T-cell (primary cell): ENCODE data around the gene AGFG2. TPM values are rescaled to one million over a fixed set of nuclear protein-coding genes. Genes with fewer than 3 reads are reported as not detected.
A peak's percentile ranks its signal among the peaks of the same experiment; 100 is the strongest.

Experiments used
- ATAC-seq, 4 experiments: fragments of 200-7000 bp in 3 of 4; fragments of 150-1000 bp in 1 of 4; cut with Tn5 transposase; replicated peaks in 1 of 4; 1 replicate in 3 of 4; 2 replicates in 1 of 4; pipeline ENCODE4 v1.10.0; 2021; ENCODE audit warnings: moderate library complexity in 3 of 4, mild to moderate bottlenecking in 2 of 4, moderate number of reproducible peaks in 1 of 4
- CTCF ChIA-PET, 2 donors: fragments of 300-600 bp; sonication (Branson Sonifier 250); formaldehyde crosslinking; loops; one replicate each; lab custom pipeline; 2022; ENCODE audit warnings: antibody characterized with exemption in 2 of 2; lab: Charles Lee
- POLR2A ChIA-PET, 2 donors: fragments of 300-600 bp; sonication (Branson Sonifier 250); formaldehyde crosslinking; loops; one replicate each; lab custom pipeline; 2022; ENCODE audit warnings: antibody characterized with exemption in 2 of 2; lab: Charles Lee
- DNase-seq, 35 experiments: peaks; one replicate each; pipeline versions ENCODE4 v3.0.0 to v3.0.0-alpha.2; 2013 to 2023
- H3K27ac ChIP-seq: one replicate; pipeline ENCODE4 v1.5.1; 2013; ENCODE audit warnings: low read length
- H3K27me3 ChIP-seq, 2 experiments: replicated peaks in 1 of 2; 1 replicate in 1 of 2; 2 replicates in 1 of 2; pipeline versions ENCODE4 v1.6.1 to v1.7.0; 2013; ENCODE audit warnings: low read length in 1 of 2, mixed read lengths in 1 of 2; ENCODE audit not compliant: control insufficient read depth in 2 of 2, insufficient read depth in 2 of 2; ENCODE audit errors: extremely low read depth in 1 of 2
- H3K36me3 ChIP-seq, 2 donors: 1 replicate in 1 of 2; 2 replicates in 1 of 2; pipeline versions ENCODE4 v1.6.1 to v1.7.0; 2013; ENCODE audit warnings: low read length in 1 of 2; ENCODE audit not compliant: control insufficient read depth in 2 of 2, insufficient read depth in 1 of 2; ENCODE audit errors: extremely low read depth in 1 of 2
- H3K4me1 ChIP-seq, 2 experiments: 1 replicate in 1 of 2; 2 replicates in 1 of 2; pipeline versions ENCODE4 v1.6.1 to v1.7.0; 2013; ENCODE audit warnings: low read length in 2 of 2, mixed read lengths in 1 of 2; ENCODE audit not compliant: insufficient read depth in 2 of 2, control insufficient read depth in 1 of 2; ENCODE audit errors: extremely low read depth in 1 of 2
- H3K4me3 ChIP-seq, 2 donors: 1 replicate in 1 of 2; 2 replicates in 1 of 2; pipeline versions ENCODE4 v1.5.1 to v1.7.0; 2013; ENCODE audit warnings: mild to moderate bottlenecking in 2 of 2, low read length in 1 of 2, moderate library complexity in 1 of 2; ENCODE audit not compliant: control insufficient read depth in 1 of 2; ENCODE audit errors: extremely low read depth in 1 of 2
- H3K9me3 ChIP-seq: 2 replicates; pipeline ENCODE4 v1.7.0; 2013
- H3K27ac Mint-ChIP-seq, 2 donors: one replicate each; pipeline ENCODE4 v1.8.0; 2020 to 2021; ENCODE audit warnings: mild to moderate bottlenecking in 2 of 2, mixed read lengths in 2 of 2
- H3K27me3 Mint-ChIP-seq, 2 donors: one replicate each; pipeline ENCODE4 v1.8.0; 2021 to 2022; ENCODE audit warnings: mixed read lengths in 2 of 2
- H3K36me3 Mint-ChIP-seq: one replicate; pipeline ENCODE4 v1.8.0; 2021; ENCODE audit warnings: mixed read lengths
- H3K4me1 Mint-ChIP-seq, 3 donors: one replicate each; pipeline ENCODE4 v1.8.0; 2020 to 2022; ENCODE audit warnings: mixed read lengths in 3 of 3, mild to moderate bottlenecking in 1 of 3
- H3K4me3 Mint-ChIP-seq, 3 donors: one replicate each; pipeline ENCODE4 v1.8.0; 2020 to 2022; ENCODE audit warnings: mild to moderate bottlenecking in 3 of 3, mixed read lengths in 3 of 3, moderate library complexity in 3 of 3
- H3K9me3 Mint-ChIP-seq, 3 donors: one replicate each; pipeline ENCODE4 v1.8.0; 2020 to 2022; ENCODE audit warnings: mixed read lengths in 3 of 3
- WGBS: methylation state at CpG from one replicate; pipeline ENCODE4 v1.1.5; 2013; ENCODE audit warnings: missing lambda C conversion rate; ENCODE audit not compliant: insufficient coverage; 5-methylcytosine and 5-hydroxymethylcytosine counted together
- total RNA-seq, 35 experiments: library from RNA in 6 of 35; stranded (reverse) in 6 of 35; fragments of 120-200 nt in 1 of 35; gene quantifications; one replicate each; pipeline versions ENCODE4 v1.2.1 to v1.2.4 and lab custom pipeline; 2013 to 2026

The AGFG2 gene, protein sequence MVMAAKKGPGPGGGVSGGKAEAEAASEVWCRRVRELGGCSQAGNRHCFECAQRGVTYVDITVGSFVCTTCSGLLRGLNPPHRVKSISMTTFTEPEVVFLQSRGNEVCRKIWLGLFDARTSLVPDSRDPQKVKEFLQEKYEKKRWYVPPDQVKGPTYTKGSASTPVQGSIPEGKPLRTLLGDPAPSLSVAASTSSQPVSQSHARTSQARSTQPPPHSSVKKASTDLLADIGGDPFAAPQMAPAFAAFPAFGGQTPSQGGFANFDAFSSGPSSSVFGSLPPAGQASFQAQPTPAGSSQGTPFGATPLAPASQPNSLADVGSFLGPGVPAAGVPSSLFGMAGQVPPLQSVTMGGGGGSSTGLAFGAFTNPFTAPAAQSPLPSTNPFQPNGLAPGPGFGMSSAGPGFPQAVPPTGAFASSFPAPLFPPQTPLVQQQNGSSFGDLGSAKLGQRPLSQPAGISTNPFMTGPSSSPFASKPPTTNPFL
- total RNA-seq (10 to 100 TPM; 26.2 to 54.6 (median 40.2) TPM), total RNA-seq (lab: John Stamatoyannopoulos, UW) (5.4 to 67.2 (median 36.3) reads per million in 29 experiments)
- total RNA-seq (2013): 33.8 TPM

DNA sequence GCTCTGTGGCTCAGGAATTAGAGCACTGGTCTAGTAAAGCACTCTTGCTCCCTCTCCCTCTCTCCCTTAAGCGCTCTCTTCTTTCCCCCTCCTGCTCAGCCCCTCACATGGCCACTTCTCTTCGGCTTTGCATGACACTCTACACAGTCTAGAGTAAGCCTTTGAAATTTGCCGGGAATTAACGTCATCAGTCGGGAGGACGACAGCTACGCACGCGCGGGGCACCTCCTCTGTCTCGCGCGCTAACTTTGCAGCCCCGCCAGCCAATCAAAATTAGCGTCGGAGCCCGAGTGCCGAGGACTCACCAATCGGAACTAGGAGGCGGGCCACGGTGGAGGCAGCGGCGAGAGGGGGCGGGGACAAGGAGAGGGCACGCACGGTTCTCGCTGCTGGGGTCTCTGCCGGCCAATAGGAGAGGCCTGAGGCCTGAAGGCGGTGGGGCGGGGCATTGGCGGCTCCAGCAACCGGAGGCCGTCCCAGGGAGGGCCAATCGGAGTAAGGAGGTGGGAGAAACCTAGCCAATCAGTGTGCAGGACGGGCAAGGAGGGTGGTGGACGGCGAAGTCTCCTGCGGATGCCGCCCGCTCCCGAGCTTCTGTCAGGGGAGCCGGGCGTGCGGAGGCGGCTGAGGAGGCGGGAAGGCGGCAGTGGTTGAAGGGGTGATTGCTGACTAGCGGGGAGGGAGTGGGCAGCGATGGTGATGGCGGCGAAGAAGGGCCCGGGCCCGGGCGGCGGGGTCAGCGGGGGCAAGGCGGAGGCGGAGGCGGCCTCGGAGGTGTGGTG is at the start of gene AGFG2:
Gene AGFG2 (plus strand): TSS at position 550 of the 782 bp plus-strand sequence. CDS start 144 bp downstream, at position 694.
- peak within 1 kb of the TSS; percentile 71 to 85 for H3K4me3 ChIP-seq
- WGBS: under 1% methylated on average over 57 of the region's 60 CpGs
- H3K4me1 Mint-ChIP-seq: peaks cover 47 to 54% (median 50%) of the 10 kb centered on the region in 3 donors

GRCh38 chr7:100489824-100490223 is 49.2 kb upstream of the AGFG2 start:
- Mint-ChIP-seq H3K36me3 (no peaks in the 10 kb centered on the region), H3K27ac (no peak overlapping the region), H3K4me1 (peaks cover 14 to 32% (median 24%) of the 10 kb centered on the region in 3 donors), H3K9me3 (no peaks in the 10 kb centered on the region), H3K4me3 (no peak overlapping the region), H3K27me3 (no peaks in the 10 kb centered on the region)
- Histone ChIP-seq H3K36me3 (no peaks in the 10 kb centered on the region), H3K27me3 (peaks cover 0 to 10% of the 10 kb centered on the region in 2 experiments), H3K4me1 (peaks cover 0 to 21% of the 10 kb centered on the region in 2 experiments), H3K27ac (no peak overlapping the region), H3K4me3 (no peak overlapping the region), H3K9me3 (no peaks in the 10 kb centered on the region)
- DNase-seq (peak in 12 of 35 experiments; percentile 16 to 63 (median 34)), ATAC-seq (peak in 1 of 4 experiments; percentile 50)
- WGBS: 46% methylated on average over 2 of the region's 9 CpGs
- ChIA-PET CTCF (interaction anchor here (1.0 to 1.1 kb wide), 2 partner anchors 61 to 70 kb away, joined by 3 read pairs; no protein-coding TSS in a partner anchor), POLR2A (no interaction called here)

More for the DNA sequence above, at the start of gene AGFG2:
- no peaks in the 10 kb centered on the region for H3K9me3 Mint-ChIP-seq
- ChIA-PET POLR2A (interaction anchor here in 1 of 2 donors (0.6 kb wide), 1 partner anchor 340 kb away, joined by 3 read pairs; no protein-coding TSS in a partner anchor), CTCF (interaction anchor here (0.6 to 3.4 kb wide), 9 partner anchors 10 to 167 kb away, joined by 3 to 14 read pairs (median 4); partner anchors contain the start of genes NYAP1 (in 1 of the 2), POP7 (in 1 of the 2) and PPP1R35 (in 1 of the 2))
- ATAC-seq (peak; percentile 93 to 97 (median 96)), DNase-seq (peak; percentile 99 to 100 (median 100))
- Histone ChIP-seq H3K9me3 (no peaks in the 10 kb centered on the region), H3K27ac (peak within 1 kb of the TSS; percentile 40), H3K36me3 (no peaks in the 10 kb centered on the region), H3K4me1 (peaks cover 13 to 46% of the 10 kb centered on the region in 2 experiments), H3K27me3 (no peaks in the 10 kb centered on the region)
- no peaks in the 10 kb centered on the region for H3K27me3 Mint-ChIP-seq
- H3K27ac Mint-ChIP-seq: peak within 1 kb of the TSS; percentile 83 to 93
- H3K36me3 Mint-ChIP-seq: no peaks in the 10 kb centered on the region
- peak within 1 kb of the TSS; percentile 96 to 99 (median 99) for H3K4me3 Mint-ChIP-seq

DNA sequence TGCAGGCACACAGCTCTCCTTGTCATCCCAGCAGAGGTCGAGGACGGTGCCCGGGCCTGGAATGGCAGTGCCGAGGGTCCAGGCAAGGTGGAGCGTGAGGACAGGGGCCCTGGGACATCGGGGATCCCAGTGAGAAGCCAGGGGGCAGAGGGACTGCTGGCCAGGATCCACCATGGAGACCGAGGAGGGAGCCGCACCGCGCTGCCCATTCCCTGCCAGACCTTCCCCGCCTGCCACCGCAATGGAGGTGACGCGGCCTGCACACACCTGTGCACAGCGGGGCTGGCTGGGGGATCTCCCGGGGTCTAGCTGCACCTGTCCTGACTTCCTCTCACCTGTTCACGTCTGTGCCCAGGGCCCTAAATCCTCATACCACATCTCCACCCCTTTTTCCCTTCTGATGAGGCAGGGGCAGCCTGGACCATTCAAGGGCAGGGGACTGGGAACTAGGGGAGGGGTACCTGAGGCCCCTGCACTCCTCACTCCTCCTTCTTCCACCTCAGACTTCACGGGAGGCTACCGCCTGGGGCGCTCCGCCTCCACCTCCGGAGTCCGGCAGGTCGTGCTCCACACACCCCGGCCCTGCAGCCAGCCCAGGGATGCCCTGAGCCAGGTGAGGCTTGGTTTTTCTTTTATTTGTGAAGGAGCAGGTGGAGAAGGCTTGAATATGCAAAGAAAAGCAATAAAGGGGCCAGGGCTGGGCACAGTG is 48.4 kb upstream of the AGFG2 start:
- ChIA-PET POLR2A (no interaction called here), CTCF (interaction anchor here in 1 of 2 donors (1.0 kb wide), 1 partner anchor 60 kb away, joined by 3 read pairs; no protein-coding TSS in a partner anchor)
- Histone ChIP-seq H3K27ac (no peak overlapping the region), H3K36me3 (no peaks in the 10 kb centered on the region), H3K4me1 (peaks cover 0 to 21% of the 10 kb centered on the region in 2 experiments), H3K27me3 (peaks cover 0 to 10% of the 10 kb centered on the region in 2 experiments), H3K9me3 (no peaks in the 10 kb centered on the region), H3K4me3 (no peak overlapping the region)
- Mint-ChIP-seq H3K27me3 (no peaks in the 10 kb centered on the region), H3K4me1 (peaks cover 15 to 35% (median 24%) of the 10 kb centered on the region in 3 donors), H3K4me3 (no peak overlapping the region), H3K36me3 (no peaks in the 10 kb centered on the region), H3K27ac (no peak overlapping the region), H3K9me3 (no peaks in the 10 kb centered on the region)
- ATAC-seq: no peak
- DNase-seq: no peak
- WGBS: 93% methylated on average over 19 of the region's 25 CpGs

GRCh38 chr7:100491192-100491578 is 47.8 kb upstream of the AGFG2 start:
- 92% methylated on average over 4 of the region's 5 CpGs for WGBS
- Mint-ChIP-seq H3K9me3 (no peaks in the 10 kb centered on the region), H3K36me3 (no peaks in the 10 kb centered on the region), H3K4me3 (no peak overlapping the region), H3K27me3 (peaks cover 0 to 2% of the 10 kb centered on the region in 2 donors), H3K4me1 (peaks cover 15 to 35% (median 24%) of the 10 kb centered on the region in 3 donors), H3K27ac (no peak overlapping the region)
- ATAC-seq (no peak), DNase-seq (no peak)
- no peaks in the 10 kb centered on the region for H3K36me3 ChIP-seq
- POLR2A ChIA-PET: interaction anchor here in 1 of 2 donors (0.6 kb wide), 1 partner anchor 363 kb away, joined by 3 read pairs; no protein-coding TSS in a partner anchor
- CTCF ChIA-PET: no interaction called here
- no peaks in the 10 kb centered on the region for H3K9me3 ChIP-seq
- peaks cover 0 to 21% of the 10 kb centered on the region in 2 experiments for H3K4me1 ChIP-seq
- no peak overlapping the region for H3K27ac ChIP-seq
- H3K4me3 ChIP-seq: no peak overlapping the region
- peaks cover 0 to 13% of the 10 kb centered on the region in 2 experiments for H3K27me3 ChIP-seq

DNA sequence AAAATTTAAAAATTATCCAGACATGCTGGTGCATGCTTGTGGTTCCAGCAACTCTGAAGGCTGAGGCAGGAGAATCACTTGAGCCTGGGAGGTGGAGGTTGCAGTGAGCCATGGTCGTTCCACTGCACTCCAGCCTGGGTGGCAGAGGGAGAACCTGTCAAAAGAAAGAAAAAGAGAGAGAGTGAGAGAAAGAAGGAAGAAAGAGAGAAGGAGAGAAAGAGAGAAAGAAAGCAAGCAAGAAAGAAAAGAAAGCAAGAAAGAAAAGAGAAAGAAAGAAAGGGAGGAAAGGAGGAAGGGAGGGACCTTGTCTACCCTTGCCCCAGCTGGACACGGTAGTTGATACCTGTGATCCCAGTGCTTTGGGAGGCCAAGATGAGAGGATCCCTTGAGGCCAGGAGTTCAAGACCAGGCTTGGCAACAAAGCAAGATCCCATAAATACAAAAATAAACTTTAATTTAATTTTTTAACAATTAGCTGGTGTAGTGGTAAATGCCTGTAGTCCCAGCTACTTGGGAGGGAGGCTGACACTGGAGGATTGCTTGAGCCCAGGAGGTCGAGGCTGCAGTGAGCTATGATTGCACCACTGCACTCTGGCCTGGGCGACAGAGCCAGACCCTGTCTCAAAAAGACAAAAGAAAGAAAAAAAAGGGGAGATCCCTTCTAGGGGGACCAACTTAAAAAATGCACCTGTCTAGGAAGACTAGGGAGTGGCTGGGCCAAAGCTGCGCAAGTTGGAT is 46.1 kb upstream of the AGFG2 start:
- WGBS: 91% methylated on average over 4 of the region's 5 CpGs
- ChIA-PET POLR2A (no interaction called here), CTCF (interaction anchor here (0.5 to 2.0 kb wide), 4 partner anchors 11 to 484 kb away, joined by 3 to 6 read pairs (median 4); no protein-coding TSS in a partner anchor)
- H3K27ac Mint-ChIP-seq: peak overlapping the region; percentile 16 to 79
- H3K4me3 ChIP-seq: peak overlapping the region; percentile 4 to 36
- no peaks in the 10 kb centered on the region for H3K36me3 Mint-ChIP-seq
- peaks cover 0 to 4% of the 10 kb centered on the region in 2 donors for H3K27me3 Mint-ChIP-seq
- no peaks in the 10 kb centered on the region for H3K9me3 Mint-ChIP-seq
- peaks cover 0 to 21% of the 10 kb centered on the region in 2 experiments for H3K4me1 ChIP-seq
- H3K4me3 Mint-ChIP-seq: peak overlapping the region; percentile 58 to 76 (median 73)
- no peaks in the 10 kb centered on the region for H3K36me3 ChIP-seq
- H3K9me3 ChIP-seq: no peaks in the 10 kb centered on the region
- no peak overlapping the region for H3K27ac ChIP-seq
- H3K27me3 ChIP-seq: peaks cover 0 to 14% of the 10 kb centered on the region in 2 experiments
- no peak for DNase-seq
- peak in 3 of 4 experiments; percentile 2 to 15 (median 13) for ATAC-seq
- peaks cover 15 to 35% (median 24%) of the 10 kb centered on the region in 3 donors for H3K4me1 Mint-ChIP-seq
